Hepatocyte (in vitro differentiated cells): ENCODE data around the gene RGPD6.
"Not testable (repeated sequence)": the region's sequence is repeated elsewhere in the genome, so short reads cannot be mapped to it uniquely, and the experiment has no call there.

ENCODE experiments used
- EZH2 ChIP-seq: fragments of 200-600 bp; sonication (generic); IDR thresholded peaks from 2 replicates; pipeline ENCODE4 v1.6.1; 2016; ENCODE audit warnings: antibody characterized with exemption, mild to moderate bottlenecking, borderline replicate concordance
- TF ChIP-seq, protein P1 (sequence below): fragments of 200-600 bp; sonication (generic); IDR thresholded peaks from 2 replicates; pipeline ENCODE4 v1.5.1; 2016; ENCODE audit warnings: antibody characterized with exemption, mild to moderate bottlenecking; ENCODE audit not compliant: poor library complexity

DNA sequence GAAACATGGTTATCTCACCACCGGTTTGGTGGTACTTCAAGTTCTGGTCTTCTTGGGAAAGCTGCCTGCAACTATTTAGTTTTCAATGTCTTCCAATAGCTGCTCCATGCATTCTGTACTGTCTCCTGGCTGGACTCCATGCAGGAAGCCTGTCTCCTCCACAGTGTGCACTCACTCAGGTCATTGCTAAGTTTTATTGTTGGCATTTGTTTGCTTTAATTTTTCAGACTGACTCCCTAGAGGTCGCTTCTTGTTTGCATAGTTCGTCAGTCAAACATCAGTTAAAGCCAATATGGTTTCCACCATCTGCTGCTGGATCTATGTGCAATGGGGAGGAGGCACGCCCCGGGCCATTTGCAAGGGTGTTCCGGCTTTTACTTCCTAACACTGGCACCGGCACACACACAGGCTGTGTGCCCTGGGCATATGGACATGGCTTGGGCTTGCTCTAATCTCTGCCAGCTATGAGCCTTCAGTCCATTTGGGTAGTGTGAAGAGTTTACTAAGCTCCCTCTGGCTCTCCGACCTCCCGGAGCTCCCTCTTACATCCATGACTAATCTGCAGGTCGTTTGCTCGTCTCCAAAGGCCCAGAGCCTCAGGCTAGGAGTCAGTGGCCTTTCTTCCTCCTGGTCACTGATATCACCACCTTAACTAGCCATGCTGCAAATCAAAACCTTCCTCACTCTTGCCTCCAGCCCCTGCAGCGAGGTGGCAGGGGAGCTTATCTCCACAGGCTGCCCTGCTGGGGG, 2.4 kb upstream of the RGPD6 start:
- TF ChIP-seq, protein P1, sequence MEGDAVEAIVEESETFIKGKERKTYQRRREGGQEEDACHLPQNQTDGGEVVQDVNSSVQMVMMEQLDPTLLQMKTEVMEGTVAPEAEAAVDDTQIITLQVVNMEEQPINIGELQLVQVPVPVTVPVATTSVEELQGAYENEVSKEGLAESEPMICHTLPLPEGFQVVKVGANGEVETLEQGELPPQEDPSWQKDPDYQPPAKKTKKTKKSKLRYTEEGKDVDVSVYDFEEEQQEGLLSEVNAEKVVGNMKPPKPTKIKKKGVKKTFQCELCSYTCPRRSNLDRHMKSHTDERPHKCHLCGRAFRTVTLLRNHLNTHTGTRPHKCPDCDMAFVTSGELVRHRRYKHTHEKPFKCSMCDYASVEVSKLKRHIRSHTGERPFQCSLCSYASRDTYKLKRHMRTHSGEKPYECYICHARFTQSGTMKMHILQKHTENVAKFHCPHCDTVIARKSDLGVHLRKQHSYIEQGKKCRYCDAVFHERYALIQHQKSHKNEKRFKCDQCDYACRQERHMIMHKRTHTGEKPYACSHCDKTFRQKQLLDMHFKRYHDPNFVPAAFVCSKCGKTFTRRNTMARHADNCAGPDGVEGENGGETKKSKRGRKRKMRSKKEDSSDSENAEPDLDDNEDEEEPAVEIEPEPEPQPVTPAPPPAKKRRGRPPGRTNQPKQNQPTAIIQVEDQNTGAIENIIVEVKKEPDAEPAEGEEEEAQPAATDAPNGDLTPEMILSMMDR, result not testable (repeated sequence)
- TF ChIP-seq EZH2, result not testable (repeated sequence)
